GM06990 (cell line): ENCODE measurements around the gene KRTAP3-3.

ENCODE experiments used
- DNase-seq: peaks from one replicate; pipeline ENCODE4 v3.0.0-alpha.2; 2011; ENCODE audit not compliant: insufficient read length; ENCODE audit errors: extremely low read depth
- H3K27me3 ChIP-seq: replicated peaks from 2 replicates; pipeline ENCODE4 v1.6.0; 2011; ENCODE audit warnings: low read length; ENCODE audit not compliant: control insufficient read depth, insufficient read depth
- H3K36me3 ChIP-seq: 2 replicates; pipeline ENCODE4 v1.5.1; 2011; ENCODE audit warnings: low read length; ENCODE audit not compliant: control insufficient read depth, insufficient read depth
- H3K4me3 ChIP-seq: replicated peaks from 2 replicates; pipeline ENCODE4 v1.5.1; 2011; ENCODE audit warnings: low read depth, mild to moderate bottlenecking, control low read depth, low read length
- CTCF ChIP-seq: IDR thresholded peaks from 2 replicates; pipeline ENCODE4 v1.5.1; 2011; ENCODE audit warnings: low read length, control low read depth, mild to moderate bottlenecking, inconsistent platforms; ENCODE audit not compliant: insufficient read depth, poor library complexity, severe bottlenecking

The KRTAP3-3 gene

GRCh38 chr17:40956401-40957254 is 37.3 kb downstream of the KRTAP3-3 start:
- H3K36me3 ChIP-seq: no peaks in the 10 kb centered on the region
- no peak for TF ChIP-seq CTCF
- H3K27me3 ChIP-seq: no peaks in the 10 kb centered on the region
- no peak overlapping the region for H3K4me3 ChIP-seq
- no peak for DNase-seq

GRCh38 chr17:40953881-40954280 is 40.1 kb downstream of the KRTAP3-3 start:
- no peaks in the 10 kb centered on the region for H3K36me3 ChIP-seq
- TF ChIP-seq CTCF: no peak
- H3K4me3 ChIP-seq: no peak overlapping the region
- H3K27me3 ChIP-seq: no peaks in the 10 kb centered on the region
- DNase-seq: no peak

GRCh38 chr17:40952661-40953060 is 41.3 kb downstream of the KRTAP3-3 start:
- H3K27me3 ChIP-seq: no peaks in the 10 kb centered on the region
- H3K36me3 ChIP-seq: no peaks in the 10 kb centered on the region
- H3K4me3 ChIP-seq: no peak overlapping the region
- no peak for TF ChIP-seq CTCF
- DNase-seq: no peak

- Histone ChIP-seq H3K4me3 (no peak overlapping the region), H3K36me3 (no peaks in the 10 kb centered on the region), H3K27me3 (no peaks in the 10 kb centered on the region)
- no peak for TF ChIP-seq CTCF
- no peak for DNase-seq
Measured at GRCh38 chr17:40952154-40952553, 41.8 kb downstream of the KRTAP3-3 start.

GRCh38 chr17:40951011-40951622 is 42.8 kb downstream of the KRTAP3-3 start:
- TF ChIP-seq CTCF: no peak

GRCh38 chr17:40950176-40950575 is 43.8 kb downstream of the KRTAP3-3 start:
- no peaks in the 10 kb centered on the region for H3K27me3 ChIP-seq
- no peak for DNase-seq
- no peaks in the 10 kb centered on the region for H3K36me3 ChIP-seq
- TF ChIP-seq CTCF: no peak
- no peak overlapping the region for H3K4me3 ChIP-seq

More at GRCh38 chr17:40951011-40951622, 42.8 kb downstream of the KRTAP3-3 start:
- no peaks in the 10 kb centered on the region for H3K27me3 ChIP-seq
- H3K4me3 ChIP-seq: no peak overlapping the region
- H3K36me3 ChIP-seq: no peaks in the 10 kb centered on the region
- no peak for DNase-seq
